SK-N-SH (cell line): Measurements from ENCODE around the gene TELO2. TPM values are rescaled to one million over a fixed set of nuclear protein-coding genes. Genes with fewer than 3 reads are reported as not detected.

ENCODE experiments used
- CTCF ChIA-PET: fragments of 300-600, 350-600 bp; formaldehyde crosslinking; extraction: SDS; loops from one replicate; lab custom pipeline; 2021; lab: Yijun Ruan, JAX
- POLR2A ChIA-PET: fragments of 350-600 bp; sonication (Branson Sonifier 250); formaldehyde crosslinking; extraction: SDS; loops from one replicate; lab custom pipeline; 2020; ENCODE audit warnings: antibody characterized with exemption, inconsistent platforms; lab: Yijun Ruan, JAX
- DNase-seq: peaks from one replicate; pipeline ENCODE4 v3.0.0; 2012
- H2AFZ ChIP-seq: fragments of 200-600 bp; sonication (generic); 2 replicates; pipeline ENCODE4 v1.8.1; 2016; ENCODE audit warnings: antibody characterized with exemption, mild to moderate bottlenecking, low read depth
- H3F3A ChIP-seq: fragments of 200-600 bp; sonication (generic); replicated peaks from 2 replicates; pipeline ENCODE3; 2016; ENCODE audit warnings: antibody characterized with exemption, mild to moderate bottlenecking; ENCODE audit not compliant: insufficient read depth
- H3K27ac ChIP-seq, 2 experiments: fragments of 200-500 bp in 1 of 2; fragments of 200-600 bp in 1 of 2; sonication (Bioruptor generic) in 1 of 2; sonication (generic), shearing (Covaris generic) in 1 of 2; 2 replicates each; pipeline versions ENCODE4 v1.5.1 to v1.6.1; 2014 to 2016; ENCODE audit warnings: low read depth in 2 of 2, inconsistent platforms in 1 of 2, low read length in 1 of 2, mild to moderate bottlenecking in 1 of 2, mixed read lengths in 1 of 2
- H3K27me3 ChIP-seq: fragments of 200-600 bp; sonication (generic), shearing (Covaris generic); 2 replicates; pipeline ENCODE4 v1.6.1; 2016; ENCODE audit warnings: mixed run types; ENCODE audit not compliant: insufficient read depth
- H3K36me3 ChIP-seq, 2 experiments: fragments of 200-500 bp in 1 of 2; fragments of 200-600 bp in 1 of 2; sonication (Bioruptor generic) in 1 of 2; sonication (generic) in 1 of 2; replicated peaks in 1 of 2; 2 replicates each; pipeline versions ENCODE3 to v1.5.1; 2014 to 2016; ENCODE audit warnings: low read length in 1 of 2, mild to moderate bottlenecking in 1 of 2; ENCODE audit not compliant: insufficient read depth in 2 of 2, control insufficient read depth in 1 of 2
- H3K4me1 ChIP-seq, 2 experiments: fragments of 200-500 bp in 1 of 2; fragments of 200-600 bp in 1 of 2; sonication (Bioruptor generic) in 1 of 2; sonication (generic), shearing (Covaris generic) in 1 of 2; 2 replicates each; pipeline versions ENCODE4 v1.5.1 to v1.6.1; 2014 to 2016; ENCODE audit warnings: low read depth in 1 of 2, low read length in 1 of 2, mixed run types in 1 of 2; ENCODE audit not compliant: insufficient read depth in 2 of 2, control insufficient read depth in 1 of 2
- H3K4me2 ChIP-seq: fragments of 200-600 bp; sonication (generic), shearing (Covaris generic); 2 replicates; pipeline ENCODE4 v1.6.1; 2017; ENCODE audit warnings: mixed run types
- H3K4me3 ChIP-seq, 2 experiments: fragments of 200-500 bp in 1 of 2; fragments of 200-600 bp in 1 of 2; sonication (Bioruptor generic) in 1 of 2; sonication (generic), shearing (Covaris generic) in 1 of 2; 2 replicates each; pipeline versions ENCODE4 v1.5.1 to v1.8.1; 2014 to 2016; ENCODE audit warnings: low read depth in 2 of 2, inconsistent platforms in 1 of 2, low read length in 1 of 2, mild to moderate bottlenecking in 1 of 2, mixed read lengths in 1 of 2, moderate library complexity in 1 of 2
- H3K79me2 ChIP-seq: fragments of 200-600 bp; sonication (generic); 2 replicates; pipeline ENCODE4 v1.8.1; 2017; ENCODE audit warnings: mild to moderate bottlenecking; ENCODE audit not compliant: insufficient read depth
- H3K9ac ChIP-seq: fragments of 200-600 bp; sonication (generic); 2 replicates; pipeline ENCODE4 v1.6.1; 2017; ENCODE audit warnings: mixed run types
- H3K9me2 ChIP-seq: fragments of 200-600 bp; sonication (generic); 2 replicates; pipeline ENCODE4 v1.6.1; 2017; ENCODE audit warnings: mixed run types
- H3K9me3 ChIP-seq: fragments of 200-600 bp; sonication (generic); 2 replicates; pipeline ENCODE4 v1.6.1; 2017; ENCODE audit warnings: mixed run types, mild to moderate bottlenecking, moderate library complexity
- H4K20me1 ChIP-seq: fragments of 200-600 bp; sonication (generic); 2 replicates; pipeline ENCODE4 v1.6.1; 2017; ENCODE audit warnings: mild to moderate bottlenecking, mixed run types; ENCODE audit not compliant: insufficient read depth
- CTCF ChIP-seq: fragments of 200-600 bp; sonication (generic); IDR thresholded peaks from 2 replicates; pipeline ENCODE4 v1.6.1; 2017; ENCODE audit warnings: antibody characterized with exemption, mild to moderate bottlenecking, moderate library complexity
- FOXM1 ChIP-seq: IDR thresholded peaks from 2 replicates; pipeline ENCODE4 v1.4.0; 2012; ENCODE audit warnings: low read depth, mild to moderate bottlenecking
- GATA2 ChIP-seq: sonication (generic); formaldehyde crosslinking; IDR thresholded peaks from 2 replicates; pipeline ENCODE4 v1.5.0; 2020; ENCODE audit warnings: mild to moderate bottlenecking, missing genetic modification reagents
- IRF3 ChIP-seq: fragments of 150-350 bp; IDR thresholded peaks from 2 replicates; pipeline ENCODE4 v1.6.1; 2016; ENCODE audit warnings: mild to moderate bottlenecking, low read depth, low read length
- MEF2A ChIP-seq: IDR thresholded peaks from 2 replicates; pipeline ENCODE4 v1.4.0; 2012; ENCODE audit warnings: low read depth, borderline replicate concordance
- MXI1 ChIP-seq: IDR thresholded peaks from 2 replicates; pipeline ENCODE4 v1.6.1; 2012; ENCODE audit warnings: mild to moderate bottlenecking, low read depth, low read length, improper control_type of control experiment
- PBX3 ChIP-seq: IDR thresholded peaks from 2 replicates; pipeline ENCODE4; 2012
- RCOR1 ChIP-seq: fragments of 150-350 bp; IDR thresholded peaks from 2 replicates; pipeline ENCODE4 v1.6.1; 2017; ENCODE audit warnings: antibody characterized with exemption, low read length
- SMC3 ChIP-seq: IDR thresholded peaks from 2 replicates; pipeline ENCODE4 v1.6.1; 2012; ENCODE audit warnings: low read depth, low read length, improper control_type of control experiment
- TEAD4 ChIP-seq: IDR thresholded peaks from 2 replicates; pipeline ENCODE4 v1.4.0; 2012; ENCODE audit warnings: mild to moderate bottlenecking, borderline replicate concordance; ENCODE audit not compliant: insufficient read depth
- ZBTB33 ChIP-seq: IDR thresholded peaks from 2 replicates; pipeline ENCODE4 v1.4.0; 2012; ENCODE audit warnings: low read depth, borderline replicate concordance
- WGBS: methylation state at CpG from one replicate; pipeline ENCODE4 v1.1.6; 2017; ENCODE audit warnings: low lambda C conversion rate; 5-methylcytosine and 5-hydroxymethylcytosine counted together
- polyA plus RNA-seq, 3 experiments: library from polyadenylated mRNA; depleted of rRNA; stranded (reverse); fragments of >200 nt; gene quantifications; 2 replicates each; pipeline ENCODE4 v1.2.3, GENCODE V29; 2012

TELO2 gene
- polyA plus RNA-seq, 1 of the 3 experiments (the other 2 are of a cell fraction) = 24.2 TPM

- TF ChIP-seq CTCF (no peak), PBX3 (no peak), RCOR1 (no peak), GATA2 (CRISPR knock-in tag) (no peak), FOXM1 (no peak)
Observed at GRCh38 chr16:1445518-1446203, 47.5 kb upstream of the TELO2 start (continued).

GRCh38 chr16:1446296-1447080, 46.7 kb upstream of the TELO2 start:
- no peak for DNase-seq
- no peaks in the 10 kb centered on the region for H3K4me1 ChIP-seq
- H3K4me2 ChIP-seq = no peak overlapping the region
- no peak overlapping the region for H3K9ac ChIP-seq
- ChIA-PET POLR2A (no interaction called here), CTCF (interaction anchor here (1.0 kb wide), 1 partner anchor 16 kb away, joined by 3 read pairs; the partner anchor contains the start of gene PERCC1)
- no peaks in the 10 kb centered on the region for H4K20me1 ChIP-seq
- no peaks in the 10 kb centered on the region for H3K9me3 ChIP-seq
- no peak overlapping the region for H3K4me3 ChIP-seq
- WGBS = 97% methylated on average over 11 of the region's 41 CpGs
- H3F3A ChIP-seq = no peaks in the 10 kb centered on the region
- no peak overlapping the region for H2AFZ ChIP-seq
- no peaks in the 10 kb centered on the region for H3K27me3 ChIP-seq
- H3K79me2 ChIP-seq = no peaks in the 10 kb centered on the region
- no peaks in the 10 kb centered on the region for H3K9me2 ChIP-seq
- H3K27ac ChIP-seq = no peak overlapping the region
- TF ChIP-seq MXI1 (no peak), ZBTB33 (no peak), FOXM1 (no peak), RCOR1 (no peak), MEF2A (no peak), SMC3 (no peak), IRF3 (no peak), PBX3 (no peak), TEAD4 (no peak)
- peaks cover 0 to 13% of the 10 kb centered on the region in 2 experiments for H3K36me3 ChIP-seq
